ENCODE data around the gene TCF12. TPM values are rescaled to one million over a fixed set of nuclear protein-coding genes. Genes with fewer than 3 reads are reported as not detected.

Gene TCF12
- total and polyA plus RNA-seq, 2 of the 8 experiments (the other 6 are each of a cell fraction or from before 2014, with no cell fraction given) = 85.8 to 101 TPM

GRCh38 chr15:56886932-56887781 lies 31.3 kb upstream of the TCF12 start (continued):
- peak; percentile 68 for TF ChIP-seq USF2 (IDR thresholded peaks at IDR 0.05; ENCODE audit: low read length)
